Activated CD4-positive, alpha-beta memory T cell treated with anti-CD3 and anti-CD28 coated beads, Interleukin-2, amount 10 ng/mL, durations not matched to agents 7 days and 5 days (primary cell): Measurements from ENCODE around the gene TMEM229A. TPM values are rescaled to one million over a fixed set of nuclear protein-coding genes. Genes with fewer than 3 reads are reported as not detected.
"Not testable (repeated sequence)": the region's sequence is repeated elsewhere in the genome, so short reads cannot be mapped to it uniquely, and the experiment has no call there.

Experiments used
- CTCF ChIA-PET: fragments of 350-600 bp; sonication (Branson Sonifier 250); formaldehyde crosslinking; loops from one replicate; lab custom pipeline; 2021; ENCODE audit warnings: antibody characterized with exemption, inconsistent platforms; lab: Charles Lee
- POLR2A ChIA-PET: fragments of 350-600 bp; sonication (Branson Sonifier 250); formaldehyde crosslinking; loops from one replicate; lab custom pipeline; 2021; ENCODE audit warnings: antibody characterized with exemption; lab: Charles Lee
- DNase-seq: peaks from one replicate; pipeline ENCODE4 v3.0.0-alpha.2; 2020
- H3K27ac Mint-ChIP-seq: one replicate; pipeline ENCODE4 v1.8.0; 2021; ENCODE audit warnings: mild to moderate bottlenecking, mixed read lengths
- H3K27me3 Mint-ChIP-seq: one replicate; pipeline ENCODE4 v1.8.0; 2021; ENCODE audit warnings: mixed read lengths
- H3K36me3 Mint-ChIP-seq: one replicate; pipeline ENCODE4 v1.8.0; 2021; ENCODE audit warnings: low read depth, mixed read lengths
- H3K4me1 Mint-ChIP-seq: one replicate; pipeline ENCODE4 v1.8.0; 2021; ENCODE audit warnings: mixed read lengths
- H3K4me3 Mint-ChIP-seq: one replicate; pipeline ENCODE4 v1.8.0; 2021; ENCODE audit warnings: mild to moderate bottlenecking, mixed read lengths
- H3K9me3 Mint-ChIP-seq: one replicate; pipeline ENCODE4 v1.8.0; 2021; ENCODE audit warnings: mixed read lengths
- total RNA-seq, 2 experiments: library from RNA; stranded (reverse); gene quantifications; one replicate each; pipeline ENCODE4 v1.2.3, GENCODE V29; 2021

Gene TMEM229A
- total RNA-seq, 2 experiments from 2014 or later, result not detected

GRCh38 chr7:124027236-124027635, 5.6 kb downstream of the TMEM229A start:
- peaks cover 2% of the 10 kb centered on the region for H3K4me1 Mint-ChIP-seq
- no peaks in the 10 kb centered on the region for H3K36me3 Mint-ChIP-seq
- peaks cover 16% of the 10 kb centered on the region for H3K27me3 Mint-ChIP-seq
- no peak overlapping the region for H3K4me3 Mint-ChIP-seq
- DNase-seq, result no peak
- ChIA-PET POLR2A (no interaction called here), CTCF (interaction anchor here (0.7 kb wide), 1 partner anchor 10 kb away, joined by 4 read pairs; no protein-coding TSS in a partner anchor)
- no peaks in the 10 kb centered on the region for H3K9me3 Mint-ChIP-seq
- H3K27ac Mint-ChIP-seq, result no peak overlapping the region

- POLR2A ChIA-PET, H3K4me3 Mint-ChIP-seq, H3K36me3 Mint-ChIP-seq, DNase-seq, H3K27me3 Mint-ChIP-seq, CTCF ChIA-PET, H3K27ac Mint-ChIP-seq, H3K9me3 Mint-ChIP-seq, H3K4me1 Mint-ChIP-seq: not testable (repeated sequence)
Observed at GRCh38 chr7:124024329-124024728, 8.5 kb downstream of the TMEM229A start.

GRCh38 chr7:124022551-124022950, 10.3 kb downstream of the TMEM229A start:
- Mint-ChIP-seq H3K9me3 (no peaks in the 10 kb centered on the region), H3K27ac (no peak overlapping the region), H3K4me3 (no peak overlapping the region), H3K36me3 (no peaks in the 10 kb centered on the region), H3K4me1 (no peaks in the 10 kb centered on the region), H3K27me3 (no peaks in the 10 kb centered on the region)
- DNase-seq, result no peak
- CTCF ChIA-PET, result no interaction called here
- POLR2A ChIA-PET, result no interaction called here

GRCh38 chr7:124020060-124020459, 12.8 kb downstream of the TMEM229A start:
- Mint-ChIP-seq H3K4me1 (no peaks in the 10 kb centered on the region), H3K27ac (no peak overlapping the region), H3K36me3 (no peaks in the 10 kb centered on the region), H3K9me3 (no peaks in the 10 kb centered on the region), H3K27me3 (no peaks in the 10 kb centered on the region), H3K4me3 (no peak overlapping the region)
- CTCF ChIA-PET, result no interaction called here
- DNase-seq, result no peak
- POLR2A ChIA-PET, result no interaction called here

- H3K27me3 Mint-ChIP-seq, result no peaks in the 10 kb centered on the region
- no peaks in the 10 kb centered on the region for H3K4me1 Mint-ChIP-seq
- ChIA-PET CTCF (no interaction called here), POLR2A (no interaction called here)
- no peak overlapping the region for H3K4me3 Mint-ChIP-seq
- peaks cover 2% of the 10 kb centered on the region for H3K9me3 Mint-ChIP-seq
- no peak for DNase-seq
- H3K27ac Mint-ChIP-seq, result no peak overlapping the region
- H3K36me3 Mint-ChIP-seq, result no peaks in the 10 kb centered on the region
Observed at GRCh38 chr7:124013306-124013705, 19.6 kb downstream of the TMEM229A start.

GRCh38 chr7:124012864-124013263, 20.0 kb downstream of the TMEM229A start:
- ChIA-PET CTCF (no interaction called here), POLR2A (no interaction called here)
- H3K27me3 Mint-ChIP-seq, result no peaks in the 10 kb centered on the region
- peaks cover 2% of the 10 kb centered on the region for H3K9me3 Mint-ChIP-seq
- H3K4me3 Mint-ChIP-seq, result no peak overlapping the region
- no peaks in the 10 kb centered on the region for H3K36me3 Mint-ChIP-seq
- DNase-seq, result no peak
- no peaks in the 10 kb centered on the region for H3K4me1 Mint-ChIP-seq
- H3K27ac Mint-ChIP-seq, result no peak overlapping the region

- ChIA-PET POLR2A (no interaction called here), CTCF (no interaction called here)
- H3K27ac Mint-ChIP-seq, result no peak overlapping the region
- H3K36me3 Mint-ChIP-seq, result no peaks in the 10 kb centered on the region
- no peak for DNase-seq
- no peak overlapping the region for H3K4me3 Mint-ChIP-seq
- no peaks in the 10 kb centered on the region for H3K4me1 Mint-ChIP-seq
- H3K27me3 Mint-ChIP-seq, result no peaks in the 10 kb centered on the region
- H3K9me3 Mint-ChIP-seq, result peaks cover 2% of the 10 kb centered on the region
Observed at GRCh38 chr7:124009321-124009720, 23.5 kb downstream of the TMEM229A start.

GRCh38 chr7:124008296-124008695, 24.6 kb downstream of the TMEM229A start:
- H3K27ac Mint-ChIP-seq, H3K36me3 Mint-ChIP-seq, DNase-seq, H3K9me3 Mint-ChIP-seq, CTCF ChIA-PET, H3K4me3 Mint-ChIP-seq, H3K4me1 Mint-ChIP-seq, POLR2A ChIA-PET, H3K27me3 Mint-ChIP-seq: not testable (repeated sequence)

- H3K9me3 Mint-ChIP-seq, result peaks cover 2% of the 10 kb centered on the region
- ChIA-PET CTCF (no interaction called here), POLR2A (no interaction called here)
- H3K27ac Mint-ChIP-seq, result no peak overlapping the region
- no peaks in the 10 kb centered on the region for H3K27me3 Mint-ChIP-seq
- no peak overlapping the region for H3K4me3 Mint-ChIP-seq
- no peaks in the 10 kb centered on the region for H3K4me1 Mint-ChIP-seq
- no peaks in the 10 kb centered on the region for H3K36me3 Mint-ChIP-seq
- no peak for DNase-seq
Observed at GRCh38 chr7:123999703-124000102, 33.2 kb downstream of the TMEM229A start.

- no peak for DNase-seq
- H3K27me3 Mint-ChIP-seq, result no peaks in the 10 kb centered on the region
- no peak overlapping the region for H3K27ac Mint-ChIP-seq
- ChIA-PET POLR2A (no interaction called here), CTCF (no interaction called here)
- H3K9me3 Mint-ChIP-seq, result peaks cover 2% of the 10 kb centered on the region
- H3K36me3 Mint-ChIP-seq, result no peaks in the 10 kb centered on the region
- H3K4me3 Mint-ChIP-seq, result no peak overlapping the region
- H3K4me1 Mint-ChIP-seq, result no peaks in the 10 kb centered on the region
Observed at GRCh38 chr7:123998921-123999320, 33.9 kb downstream of the TMEM229A start.

- ChIA-PET CTCF (no interaction called here), POLR2A (no interaction called here)
- H3K4me3 Mint-ChIP-seq, result no peak overlapping the region
- H3K9me3 Mint-ChIP-seq, result peaks cover 2% of the 10 kb centered on the region
- H3K4me1 Mint-ChIP-seq, result no peaks in the 10 kb centered on the region
- no peak overlapping the region for H3K27ac Mint-ChIP-seq
- DNase-seq, result no peak
- H3K27me3 Mint-ChIP-seq, result no peaks in the 10 kb centered on the region
- H3K36me3 Mint-ChIP-seq, result no peaks in the 10 kb centered on the region
Observed at GRCh38 chr7:123996327-123996625, 36.6 kb downstream of the TMEM229A start.

GRCh38 chr7:123995617-123996326, 37.1 kb downstream of the TMEM229A start:
- no peaks in the 10 kb centered on the region for H3K36me3 Mint-ChIP-seq
- CTCF ChIA-PET, result no interaction called here
- POLR2A ChIA-PET, result no interaction called here

GRCh38 chr7:123994449-123994848, 38.4 kb downstream of the TMEM229A start:
- H3K27me3 Mint-ChIP-seq, result no peaks in the 10 kb centered on the region
- no peak for DNase-seq
- POLR2A ChIA-PET, result no interaction called here
- H3K4me3 Mint-ChIP-seq, result no peak overlapping the region
- H3K36me3 Mint-ChIP-seq, result no peaks in the 10 kb centered on the region
- CTCF ChIA-PET, result no interaction called here
- no peak overlapping the region for H3K27ac Mint-ChIP-seq
- H3K9me3 Mint-ChIP-seq, result peaks cover 2% of the 10 kb centered on the region
- no peaks in the 10 kb centered on the region for H3K4me1 Mint-ChIP-seq

More at GRCh38 chr7:123995617-123996326, 37.1 kb downstream of the TMEM229A start:
- H3K4me3 Mint-ChIP-seq, result no peak overlapping the region
- H3K9me3 Mint-ChIP-seq, result peaks cover 2% of the 10 kb centered on the region
- no peak for DNase-seq
- H3K27me3 Mint-ChIP-seq, result no peaks in the 10 kb centered on the region
- no peak overlapping the region for H3K27ac Mint-ChIP-seq
- H3K4me1 Mint-ChIP-seq, result no peaks in the 10 kb centered on the region

GRCh38 chr7:123993996-123994395, 38.9 kb downstream of the TMEM229A start:
- POLR2A ChIA-PET, result no interaction called here
- H3K4me3 Mint-ChIP-seq, result no peak overlapping the region
- no peak overlapping the region for H3K27ac Mint-ChIP-seq
- CTCF ChIA-PET, result no interaction called here
- no peaks in the 10 kb centered on the region for H3K36me3 Mint-ChIP-seq
- peaks cover 2% of the 10 kb centered on the region for H3K9me3 Mint-ChIP-seq
- no peak for DNase-seq
- no peaks in the 10 kb centered on the region for H3K27me3 Mint-ChIP-seq
- no peaks in the 10 kb centered on the region for H3K4me1 Mint-ChIP-seq
